ENCODE data around the gene HPSE2.
"Not testable (repeated sequence)": the region's sequence is repeated elsewhere in the genome, so short reads cannot be mapped to it uniquely, and the experiment has no call there.

HPSE2 gene

DNA sequence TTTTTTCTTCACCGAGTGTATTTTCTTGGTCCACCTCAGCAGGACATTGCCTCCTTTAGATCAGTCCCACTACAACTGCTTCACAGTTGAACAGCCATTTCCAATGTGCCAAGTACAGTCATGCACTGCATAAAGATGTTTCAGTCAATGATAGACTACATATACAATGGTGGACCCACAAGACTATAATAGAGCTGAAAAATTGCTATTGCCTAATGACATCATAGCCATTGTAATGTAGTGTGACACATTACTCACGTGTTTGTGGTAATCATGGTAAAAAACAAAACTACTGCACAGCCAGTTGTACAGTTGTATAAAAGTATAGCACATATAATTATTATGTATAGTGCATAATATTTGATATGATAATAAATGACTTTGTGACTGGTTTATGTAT is 675.1 kb downstream of the HPSE2 start:
- H3K4me3 ChIP-seq (ENCODE audit: low read depth, low read length), result no peak overlapping the region
- DNase-seq (ENCODE audit: low read depth), result no peak
- TF ChIP-seq, protein P1, sequence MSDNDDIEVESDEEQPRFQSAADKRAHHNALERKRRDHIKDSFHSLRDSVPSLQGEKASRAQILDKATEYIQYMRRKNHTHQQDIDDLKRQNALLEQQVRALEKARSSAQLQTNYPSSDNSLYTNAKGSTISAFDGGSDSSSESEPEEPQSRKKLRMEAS (IDR thresholded peaks at IDR 0.05; ENCODE audit: low read depth, low read length), result no peak
- TF ChIP-seq, protein P2, sequence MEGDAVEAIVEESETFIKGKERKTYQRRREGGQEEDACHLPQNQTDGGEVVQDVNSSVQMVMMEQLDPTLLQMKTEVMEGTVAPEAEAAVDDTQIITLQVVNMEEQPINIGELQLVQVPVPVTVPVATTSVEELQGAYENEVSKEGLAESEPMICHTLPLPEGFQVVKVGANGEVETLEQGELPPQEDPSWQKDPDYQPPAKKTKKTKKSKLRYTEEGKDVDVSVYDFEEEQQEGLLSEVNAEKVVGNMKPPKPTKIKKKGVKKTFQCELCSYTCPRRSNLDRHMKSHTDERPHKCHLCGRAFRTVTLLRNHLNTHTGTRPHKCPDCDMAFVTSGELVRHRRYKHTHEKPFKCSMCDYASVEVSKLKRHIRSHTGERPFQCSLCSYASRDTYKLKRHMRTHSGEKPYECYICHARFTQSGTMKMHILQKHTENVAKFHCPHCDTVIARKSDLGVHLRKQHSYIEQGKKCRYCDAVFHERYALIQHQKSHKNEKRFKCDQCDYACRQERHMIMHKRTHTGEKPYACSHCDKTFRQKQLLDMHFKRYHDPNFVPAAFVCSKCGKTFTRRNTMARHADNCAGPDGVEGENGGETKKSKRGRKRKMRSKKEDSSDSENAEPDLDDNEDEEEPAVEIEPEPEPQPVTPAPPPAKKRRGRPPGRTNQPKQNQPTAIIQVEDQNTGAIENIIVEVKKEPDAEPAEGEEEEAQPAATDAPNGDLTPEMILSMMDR (IDR thresholded peaks at IDR 0.05; ENCODE audit: low read depth, low read length), result no peak
- TF ChIP-seq POLR2A (IDR thresholded peaks at IDR 0.05; ENCODE audit: extremely low read depth, insufficient read length) (no peak), MYC (IDR thresholded peaks at IDR 0.05; ENCODE audit: low read depth, low read length) (no peak)

DNA sequence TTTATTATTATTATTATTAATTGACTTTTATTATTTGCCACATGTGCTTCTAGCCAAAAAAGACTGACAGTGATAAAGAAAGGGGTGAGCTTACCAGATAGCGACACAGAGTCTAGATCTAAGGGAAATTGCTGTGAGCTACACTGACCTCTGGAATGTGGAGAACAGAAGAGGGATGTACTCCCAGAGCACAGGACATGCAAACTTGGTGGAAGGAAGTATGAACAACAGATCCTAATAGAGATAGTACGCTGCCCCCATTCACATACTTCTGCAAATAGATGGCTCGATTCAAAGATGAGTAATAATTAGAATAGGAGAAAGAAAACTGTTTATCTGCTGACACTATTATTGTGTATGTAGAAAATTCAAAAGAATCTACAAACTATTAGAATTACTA is 679.6 kb downstream of the HPSE2 start:
- no peak for DNase-seq (ENCODE audit: low read depth)
- TF ChIP-seq MYC (IDR thresholded peaks at IDR 0.05; ENCODE audit: low read depth, low read length), result no peak
- TF ChIP-seq, protein P2 (IDR thresholded peaks at IDR 0.05; ENCODE audit: low read depth, low read length), result no peak
- TF ChIP-seq, protein P1 (IDR thresholded peaks at IDR 0.05; ENCODE audit: low read depth, low read length), result no peak
- no peak for TF ChIP-seq POLR2A (IDR thresholded peaks at IDR 0.05; ENCODE audit: extremely low read depth, insufficient read length)
- no peak overlapping the region for H3K4me3 ChIP-seq (ENCODE audit: low read depth, low read length)

DNA sequence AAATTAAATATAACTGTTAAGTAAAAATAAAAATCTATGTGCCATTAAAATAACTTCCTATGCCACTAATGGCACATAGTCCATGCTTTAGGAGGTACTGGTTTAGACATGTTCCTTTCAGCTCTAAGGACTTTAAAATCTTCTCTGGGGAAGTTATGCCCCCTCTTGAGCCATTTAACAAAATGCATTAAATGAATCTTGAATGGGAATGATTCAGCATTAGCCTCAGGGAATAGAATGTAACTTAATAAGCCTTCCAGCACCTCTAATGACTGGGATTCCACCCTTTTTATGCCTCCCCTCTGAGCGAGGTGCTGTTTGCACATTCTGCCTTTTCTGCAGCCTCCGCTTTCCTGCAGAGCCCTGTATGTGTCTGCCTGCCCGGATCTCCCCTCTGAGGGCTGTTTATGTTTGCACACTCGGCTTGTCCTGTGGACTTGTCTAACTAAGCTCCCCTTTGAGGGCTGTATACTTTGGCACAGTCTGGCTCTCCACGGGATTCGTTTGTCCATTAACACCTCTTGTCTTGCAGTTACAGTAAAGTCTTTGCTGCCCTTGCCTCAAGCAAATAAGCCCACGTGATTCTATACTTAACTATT is 680.5 kb downstream of the HPSE2 start:
- TF ChIP-seq POLR2A (IDR thresholded peaks at IDR 0.05; ENCODE audit: extremely low read depth, insufficient read length), result no peak
- TF ChIP-seq, protein P2 (IDR thresholded peaks at IDR 0.05; ENCODE audit: low read depth, low read length), result no peak
- TF ChIP-seq MYC (IDR thresholded peaks at IDR 0.05; ENCODE audit: low read depth, low read length), result no peak
- TF ChIP-seq, protein P1 (IDR thresholded peaks at IDR 0.05; ENCODE audit: low read depth, low read length), result no peak
- H3K4me3 ChIP-seq (ENCODE audit: low read depth, low read length), result no peak overlapping the region
- no peak for DNase-seq (ENCODE audit: low read depth)

DNA sequence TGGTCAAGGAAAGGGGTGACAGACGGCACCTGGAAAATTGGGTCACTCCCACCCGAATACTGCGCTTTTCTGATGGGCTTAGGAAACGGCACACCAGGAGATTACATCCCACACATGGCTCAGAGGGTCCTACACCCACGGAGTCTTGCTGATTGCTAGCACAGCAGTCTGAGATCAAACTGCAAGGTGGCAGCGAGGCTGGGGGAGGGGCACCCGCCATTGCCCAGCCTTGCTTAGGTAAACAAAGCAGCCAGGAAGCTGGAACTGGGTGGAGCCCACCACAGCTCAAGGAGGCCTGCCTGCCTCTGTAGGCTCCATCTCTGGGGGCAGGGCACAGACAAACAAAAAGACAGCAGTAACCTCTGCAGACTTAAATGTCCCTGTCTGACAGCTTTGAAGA is 694.1 kb downstream of the HPSE2 start:
- not testable (repeated sequence) for DNase-seq (ENCODE audit: low read depth)

DNA sequence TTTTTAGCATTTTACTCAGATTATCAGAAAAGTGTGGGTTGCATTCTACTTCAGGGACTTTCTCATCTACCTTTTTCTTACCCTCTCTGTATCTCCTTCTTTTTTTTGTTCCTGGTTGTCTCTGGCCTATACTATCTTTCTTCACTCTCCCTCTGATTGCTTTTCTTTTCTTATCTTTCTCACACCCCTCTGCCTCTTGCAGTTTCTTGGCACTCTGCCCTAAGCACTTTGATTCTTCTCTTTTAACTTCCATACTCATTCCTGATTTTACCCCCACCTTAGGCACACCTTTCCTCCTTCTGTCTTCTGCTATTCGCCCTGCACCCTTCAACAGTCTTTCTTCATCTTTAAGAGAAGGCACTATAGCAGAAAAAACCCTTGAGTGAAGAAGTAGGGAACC is 696.1 kb downstream of the HPSE2 start:
- TF ChIP-seq MYC (IDR thresholded peaks at IDR 0.05; ENCODE audit: low read depth, low read length), result no peak
- TF ChIP-seq, protein P1 (IDR thresholded peaks at IDR 0.05; ENCODE audit: low read depth, low read length), result no peak
- TF ChIP-seq POLR2A (IDR thresholded peaks at IDR 0.05; ENCODE audit: extremely low read depth, insufficient read length), result no peak
- TF ChIP-seq, protein P2 (IDR thresholded peaks at IDR 0.05; ENCODE audit: low read depth, low read length), result no peak
- no peak for DNase-seq (ENCODE audit: low read depth)
- H3K4me3 ChIP-seq (ENCODE audit: low read depth, low read length), result no peak overlapping the region

More for the DNA sequence above, 694.1 kb downstream of the HPSE2 start:
- H3K4me3 ChIP-seq (ENCODE audit: low read depth, low read length), result not testable (repeated sequence)

DNA sequence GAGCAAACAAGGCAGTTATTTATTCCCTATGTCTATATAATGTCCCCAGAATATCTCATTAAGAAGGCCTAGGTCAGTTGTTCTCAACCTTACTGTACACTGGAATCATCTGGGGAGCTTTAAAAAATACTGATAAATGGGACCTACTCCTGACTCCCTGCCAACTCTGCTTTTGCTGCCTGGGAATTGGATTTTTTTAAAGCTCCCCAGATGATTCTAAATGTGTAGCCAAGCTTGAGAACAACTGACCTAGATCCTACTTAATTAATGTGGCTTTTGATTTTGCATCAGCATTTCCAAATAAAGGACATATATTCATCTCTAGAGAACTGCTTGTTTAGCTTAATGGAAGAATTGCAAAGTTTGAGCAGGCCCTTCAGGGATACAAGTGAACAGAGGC is 697.2 kb downstream of the HPSE2 start:
- DNase-seq (ENCODE audit: low read depth), result no peak
- H3K4me3 ChIP-seq (ENCODE audit: low read depth, low read length), result no peak overlapping the region
- TF ChIP-seq MYC (IDR thresholded peaks at IDR 0.05; ENCODE audit: low read depth, low read length), result no peak
- TF ChIP-seq, protein P2 (IDR thresholded peaks at IDR 0.05; ENCODE audit: low read depth, low read length), result no peak
- TF ChIP-seq POLR2A (IDR thresholded peaks at IDR 0.05; ENCODE audit: extremely low read depth, insufficient read length), result no peak
- TF ChIP-seq, protein P1 (IDR thresholded peaks at IDR 0.05; ENCODE audit: low read depth, low read length), result no peak
